HL-60/S4 treated with retinoic acid at 250 ng/mL for 4 days and 3 days (cell line): ENCODE measurements around the gene NEURL4.

ENCODE experiments used
- in situ Hi-C: fragments of 300-500 bp; cut with MboI; formaldehyde crosslinking; loops from 2 replicates; pipeline ENCODE4 v1.7.0; 2022; ENCODE audit warnings: low sequenced_read_pairs

Gene NEURL4

GRCh38 chr17:7281074-7281952, 47.8 kb downstream of the NEURL4 start, which contains the start of gene SLC2A4:
SLC2A4 (plus strand) TSS chr17:7281718; CDS start chr17:7281935, 217 bp downstream.
- in situ Hi-C loops, result no loop called here

GRCh38 chr17:7280519-7281073, 48.5 kb downstream of the NEURL4 start:
- in situ Hi-C loops, result no loop called here

GRCh38 chr17:7279448-7279847, 49.7 kb downstream of the NEURL4 start:
- in situ Hi-C loops, result no loop called here

- in situ Hi-C loops, result no loop called here
Measured at GRCh38 chr17:7266784-7267183, 62.4 kb downstream of the NEURL4 start.
